K562 treated with DMSO at 1 percent for 4 hours (cell line): ENCODE data around the gene NHLRC4. TPM values are rescaled to one million over a fixed set of nuclear protein-coding genes. Genes with fewer than 3 reads are reported as not detected.

Source experiments
- total RNA-seq: library from RNA; unstranded; fragments of 300-600 nt; gene quantifications from 2 replicates; pipeline ENCODE4 v1.2.3, GENCODE V29; 2022; ENCODE audit not compliant: insufficient read depth

The NHLRC4 gene, protein sequence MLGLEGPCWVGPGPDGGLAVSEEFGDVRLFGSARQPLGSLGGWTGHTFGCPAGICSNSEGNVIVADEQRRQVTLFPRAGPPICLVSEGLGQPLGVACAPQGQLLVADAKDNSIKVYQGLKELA
- 4.3 and 5.8 TPM in 2 replicates for total RNA-seq

GRCh38 chr16:566475-567372 lies at the start of gene NHLRC4:
Gene NHLRC4 (plus strand): TSS chr16:567005. CDS start chr16:568048, 1,043 bp downstream.

GRCh38 chr16:527015-527903 lies 39.5 kb upstream of the NHLRC4 start, which contains the start of gene CAPN15:
Gene CAPN15 (plus strand): TSS chr16:527712. CDS start chr16:546839, 19,127 bp downstream.

DNA sequence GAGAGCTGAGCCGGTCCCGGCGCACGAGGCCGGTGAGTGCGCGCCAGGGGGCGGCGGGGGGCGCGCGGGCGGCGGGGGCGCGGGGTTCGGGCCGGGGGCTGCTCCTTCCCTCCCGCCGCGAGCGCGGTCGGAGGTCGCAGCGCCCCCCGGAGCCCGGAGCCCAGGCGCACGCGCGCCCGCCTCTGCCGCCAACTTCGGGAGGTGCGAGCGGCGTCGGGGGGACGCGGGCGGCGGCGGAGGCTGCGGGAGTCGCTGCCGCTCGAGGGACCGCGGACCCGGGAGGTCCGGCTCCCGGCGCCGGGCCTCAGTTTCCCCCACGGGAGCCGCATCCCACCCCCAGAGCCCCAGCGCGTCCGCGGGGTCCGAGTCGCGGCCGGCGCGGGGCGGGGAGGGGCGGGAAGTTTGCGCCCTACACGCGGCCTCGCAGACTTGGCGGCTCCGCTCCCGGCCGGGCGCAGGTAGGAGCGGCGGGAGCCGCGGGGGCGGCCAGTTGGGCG lies 6.6 kb upstream of the NHLRC4 start, which contains the start of gene PRR35:
Gene PRR35, plus strand, starts transcription at position 191 of the 497 bp plus-strand sequence. CDS start 2,901 bp downstream, outside the sequence.

DNA sequence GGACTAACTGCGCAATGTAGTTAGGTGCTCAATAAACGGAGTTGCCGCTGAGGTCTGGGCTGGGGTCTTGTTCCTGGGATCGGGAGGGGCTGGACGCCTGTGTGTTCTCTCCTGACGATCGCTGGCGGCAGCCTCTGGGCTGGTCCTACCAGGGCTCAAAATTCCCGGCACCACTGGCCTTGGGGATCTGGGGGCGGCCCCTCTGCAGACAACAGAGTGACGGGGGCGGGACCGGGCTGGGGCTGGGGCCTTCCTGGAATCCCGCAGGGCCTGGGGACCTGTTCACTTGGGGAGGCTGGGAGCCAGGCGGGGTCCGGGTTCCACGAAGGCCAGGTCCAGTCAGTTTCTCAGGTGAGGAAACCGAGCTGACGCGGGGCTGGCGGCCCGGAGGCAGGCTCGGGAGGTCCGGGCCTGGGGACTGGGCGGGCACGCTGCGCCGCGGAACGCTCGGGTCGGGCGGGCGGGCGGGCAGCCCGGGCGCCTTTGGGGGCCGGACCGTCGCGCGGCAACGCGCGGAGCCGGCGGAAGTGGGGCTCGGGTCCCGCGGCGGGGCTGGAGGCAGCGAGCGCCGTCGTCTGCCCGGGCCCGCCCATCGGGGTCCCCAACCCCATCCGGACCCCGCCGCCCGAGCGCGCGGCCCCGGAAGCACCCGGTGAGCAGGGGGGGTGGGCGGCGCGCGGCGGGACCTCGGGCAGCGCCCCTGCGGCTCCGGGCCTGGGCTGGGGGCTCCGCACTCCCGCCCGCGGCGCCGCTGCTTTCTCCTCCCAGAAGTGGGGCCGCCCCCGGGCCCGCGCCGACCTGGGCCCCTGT lies 2.8 kb downstream of the NHLRC4 start, which contains the start of gene PIGQ:
Gene PIGQ, plus strand, starts transcription at position 524 of the 810 bp plus-strand sequence. CDS start 4,107 bp downstream, outside the sequence.

GRCh38 chr16:589658-590187 lies 22.9 kb downstream of the NHLRC4 start, which contains the start of gene RAB40C:
Gene RAB40C (plus strand): TSS chr16:590066. CDS start chr16:590292, 226 bp downstream.

Other genes starting within 250 kb of the NHLRC4 start
- gene AXIN1, start 214.3 kb upstream of the NHLRC4 start, total RNA-seq, result 34.9 and 37.3 TPM in 2 replicates
- gene MRPL28, start 196.5 kb upstream of the NHLRC4 start, total RNA-seq, result 104 and 108 TPM in 2 replicates
- gene PGAP6, start 185.0 kb upstream of the NHLRC4 start, total RNA-seq, result 102 and 116 TPM in 2 replicates
- 226 and 252 TPM in 2 replicates for gene NME4, start 169.8 kb upstream of the NHLRC4 start, total RNA-seq
- 33.8 and 38.1 TPM in 2 replicates for gene DECR2, start 165.1 kb upstream of the NHLRC4 start, total RNA-seq
- gene RAB11FIP3, start 141.4 kb upstream of the NHLRC4 start, total RNA-seq, result 10.8 and 10.9 TPM in 2 replicates
- gene CAPN15, start 39.3 kb upstream of the NHLRC4 start, total RNA-seq, result 55.1 and 67.7 TPM in 2 replicates
- not detected in 2 replicates for gene PRR35, start 6.6 kb upstream of the NHLRC4 start, total RNA-seq
- 36.7 and 38.3 TPM in 2 replicates for gene PIGQ, start 3.0 kb downstream of the NHLRC4 start, total RNA-seq
- 25.1 and 27.0 TPM in 2 replicates for gene RAB40C, start 23.1 kb downstream of the NHLRC4 start, total RNA-seq
- gene WFIKKN1, start 64.0 kb downstream of the NHLRC4 start, total RNA-seq, result 8.4 and 9.7 TPM in 2 replicates
- gene METTL26, start 69.3 kb downstream of the NHLRC4 start, total RNA-seq, result 176 and 186 TPM in 2 replicates
- gene MCRIP2, start 74.8 kb downstream of the NHLRC4 start, total RNA-seq, result 83.7 and 110 TPM in 2 replicates
- gene WDR90, start 82.4 kb downstream of the NHLRC4 start, total RNA-seq, result 3.4 and 4.8 TPM in 2 replicates
- 128 and 154 TPM in 2 replicates for gene RHOT2, start 101.1 kb downstream of the NHLRC4 start, total RNA-seq
- 2.8 and 4.2 TPM in 2 replicates for gene RHBDL1, start 108.7 kb downstream of the NHLRC4 start, total RNA-seq
- gene STUB1, start 113.4 kb downstream of the NHLRC4 start, total RNA-seq, result 129 and 139 TPM in 2 replicates
- 88.7 and 91.8 TPM in 2 replicates for gene JMJD8, start 117.3 kb downstream of the NHLRC4 start, total RNA-seq
- 19.6 and 21.8 TPM in 2 replicates for gene WDR24, start 123.4 kb downstream of the NHLRC4 start, total RNA-seq
- gene FBXL16, start 138.8 kb downstream of the NHLRC4 start, total RNA-seq, result 3.4 and 6.3 TPM in 2 replicates
- 21.4 and 37.4 TPM in 2 replicates for gene METRN, start 148.1 kb downstream of the NHLRC4 start, total RNA-seq
- 56.5 and 66.4 TPM in 2 replicates for gene ANTKMT, start 154.1 kb downstream of the NHLRC4 start, total RNA-seq
- 0.51 and 1.4 TPM in 2 replicates for gene CCDC78, start 159.4 kb downstream of the NHLRC4 start, total RNA-seq
- 30.6 and 31.8 TPM in 2 replicates for gene HAGHL, start 160.1 kb downstream of the NHLRC4 start, total RNA-seq
- gene CIAO3, start 174.0 kb downstream of the NHLRC4 start, total RNA-seq, result 26.1 and 31.9 TPM in 2 replicates
- gene MSLN, start 193.7 kb downstream of the NHLRC4 start, total RNA-seq, result not detected in 2 replicates
- 45.1 and 50.9 TPM in 2 replicates for gene RPUSD1, start 221.4 kb downstream of the NHLRC4 start, total RNA-seq
- 25.9 and 26.9 TPM in 2 replicates for gene CHTF18, start 221.6 kb downstream of the NHLRC4 start, total RNA-seq
- not detected in 2 replicates for gene GNG13, start 233.7 kb downstream of the NHLRC4 start, total RNA-seq